ENCODE results near the gene MTREX.
A peak's percentile ranks its signal among the peaks of the same experiment; 100 is the strongest.

The MTREX gene

GRCh38 chr5:55418994-55419968 lies 111.5 kb downstream of the MTREX start:
- H3K27ac ChIP-seq: no peak overlapping the region
- DNase-seq (ENCODE audit: low read depth, low spot score): no peak

GRCh38 chr5:55421074-55421529 lies 113.3 kb downstream of the MTREX start:
- H3K27ac ChIP-seq: peak overlapping the region; percentile 12
- no peak for DNase-seq (ENCODE audit: low read depth, low spot score)

DNA sequence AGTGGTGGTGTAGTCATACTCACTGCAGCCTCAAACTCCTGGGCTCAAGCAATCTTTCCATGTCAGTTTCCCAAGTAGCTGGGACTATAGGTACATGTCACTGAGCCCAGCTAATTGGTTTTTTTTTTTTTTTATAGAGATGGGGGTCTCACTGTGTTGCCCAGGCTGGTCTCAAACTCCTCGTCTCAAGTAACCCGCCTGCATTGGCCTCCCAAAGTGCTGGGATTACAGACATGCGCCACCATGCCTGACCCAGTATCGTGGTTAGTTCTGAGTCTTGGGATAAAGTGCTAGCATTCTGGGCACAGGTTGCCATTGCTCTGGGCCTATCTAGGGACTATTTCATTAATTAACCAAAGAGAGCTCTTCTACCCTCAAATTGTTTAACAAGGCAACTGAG lies 118.7 kb downstream of the MTREX start:
- no peak for DNase-seq (ENCODE audit: low read depth, low spot score)
- H3K27ac ChIP-seq: no peak overlapping the region

DNA sequence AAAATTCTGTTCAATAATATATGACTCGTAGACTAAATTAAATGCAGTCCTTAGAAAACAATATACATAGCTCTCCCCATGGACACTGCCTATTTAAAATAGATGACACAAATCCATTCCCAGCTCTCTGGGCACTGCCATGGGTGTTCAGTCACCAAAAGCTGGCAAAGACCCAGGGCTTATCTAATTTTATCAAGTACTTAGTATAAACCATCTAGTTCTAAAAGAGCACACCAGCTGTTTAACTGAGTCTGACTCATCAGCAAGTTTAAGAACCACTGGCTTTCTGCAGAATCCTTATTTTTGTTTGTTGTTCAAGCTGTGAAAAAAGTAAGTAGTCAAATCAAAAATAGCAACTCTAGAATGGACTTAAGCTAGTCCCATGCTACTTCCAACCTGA lies 119.4 kb downstream of the MTREX start:
- no peak for DNase-seq (ENCODE audit: low read depth, low spot score)
- no peak overlapping the region for H3K27ac ChIP-seq

DNA sequence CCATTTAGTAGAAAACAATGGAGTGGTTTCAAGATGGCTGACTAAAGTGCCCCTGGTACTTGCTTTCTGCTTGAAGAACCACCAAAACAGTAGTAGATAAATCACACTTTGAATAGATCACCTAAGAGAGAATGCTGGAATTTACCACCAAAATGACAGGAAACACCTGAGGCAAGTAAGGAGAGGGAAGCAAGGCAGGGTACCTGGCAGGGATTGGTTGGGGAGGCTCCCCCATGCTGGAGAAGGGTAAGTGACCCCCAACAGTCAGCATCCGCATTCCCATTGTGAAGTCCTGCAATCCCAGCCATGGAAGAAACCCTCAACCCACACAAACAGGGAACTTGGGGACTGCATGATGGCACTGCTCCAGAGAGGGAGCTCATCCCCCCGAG lies 121.4 kb downstream of the MTREX start:
- no peak for DNase-seq (ENCODE audit: low read depth, low spot score)
- no peak overlapping the region for H3K27ac ChIP-seq

DNA sequence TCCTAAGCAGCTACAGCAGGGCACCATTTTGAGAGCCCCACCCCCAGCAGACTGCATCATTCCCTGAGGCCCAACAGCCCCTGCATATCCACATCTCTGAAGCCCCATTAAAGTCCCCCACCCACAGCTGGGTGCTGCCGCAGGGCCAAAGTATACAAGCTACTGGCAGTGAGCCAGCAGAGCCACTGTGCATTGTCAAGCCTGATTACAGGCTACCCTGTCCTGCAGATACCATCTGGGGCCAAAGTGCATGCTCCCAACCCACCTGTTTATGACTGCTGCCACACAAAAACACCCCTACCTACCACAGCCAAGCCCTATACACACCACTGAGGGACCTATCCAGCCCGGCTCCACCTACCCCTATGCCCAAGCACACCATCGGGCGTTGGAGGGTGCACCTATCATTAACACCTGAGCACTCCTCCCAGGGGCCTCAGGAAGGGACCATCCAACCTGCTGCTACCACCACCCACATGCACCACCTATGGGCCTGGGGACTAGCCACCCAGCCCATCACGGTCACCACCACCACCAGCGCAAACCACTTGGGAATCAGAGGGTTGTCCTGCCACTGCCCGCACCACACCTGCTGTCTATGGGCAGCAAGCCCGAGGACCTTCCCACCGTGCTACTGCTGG lies 121.9 kb downstream of the MTREX start:
- no peak for DNase-seq (ENCODE audit: low read depth, low spot score)
- no peak overlapping the region for H3K27ac ChIP-seq

- DNase-seq (ENCODE audit: low read depth, low spot score): no peak
- H3K27ac ChIP-seq: no peak overlapping the region
Observed at GRCh38 chr5:55432549-55432948, 124.8 kb downstream of the MTREX start.

DNA sequence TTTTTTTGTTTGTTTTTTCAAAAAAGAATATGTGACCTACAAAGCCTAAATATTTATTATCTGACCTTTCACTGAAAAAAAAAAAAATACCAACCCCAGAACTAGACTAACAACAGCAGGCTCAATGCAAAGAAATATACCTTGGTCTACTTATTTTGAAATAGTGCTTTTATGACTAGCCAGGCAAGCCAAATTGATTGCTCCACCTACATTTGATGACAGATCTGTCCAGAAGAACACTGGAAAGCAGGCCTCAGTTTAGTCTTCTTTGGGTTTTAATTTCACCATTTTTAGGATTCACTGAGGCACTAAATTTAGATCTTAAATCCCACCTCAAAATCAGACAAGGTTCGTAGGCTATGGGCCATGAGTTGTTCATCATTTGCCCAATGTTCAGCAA lies 129.7 kb downstream of the MTREX start:
- peak overlapping the region; percentile 54 for H3K27ac ChIP-seq

GRCh38 chr5:55437859-55438206 lies 130.0 kb downstream of the MTREX start:
- H3K27ac ChIP-seq: peak overlapping the region; percentile 54

More for the DNA sequence above, 129.7 kb downstream of the MTREX start:
- no peak for DNase-seq (ENCODE audit: low read depth, low spot score)

GRCh38 chr5:55438998-55439397 lies 131.2 kb downstream of the MTREX start:
- no peak for DNase-seq (ENCODE audit: low read depth, low spot score)
- H3K27ac ChIP-seq: peak overlapping the region; percentile 54

More at GRCh38 chr5:55437859-55438206, 130.0 kb downstream of the MTREX start:
- no peak for DNase-seq (ENCODE audit: low read depth, low spot score)

DNA sequence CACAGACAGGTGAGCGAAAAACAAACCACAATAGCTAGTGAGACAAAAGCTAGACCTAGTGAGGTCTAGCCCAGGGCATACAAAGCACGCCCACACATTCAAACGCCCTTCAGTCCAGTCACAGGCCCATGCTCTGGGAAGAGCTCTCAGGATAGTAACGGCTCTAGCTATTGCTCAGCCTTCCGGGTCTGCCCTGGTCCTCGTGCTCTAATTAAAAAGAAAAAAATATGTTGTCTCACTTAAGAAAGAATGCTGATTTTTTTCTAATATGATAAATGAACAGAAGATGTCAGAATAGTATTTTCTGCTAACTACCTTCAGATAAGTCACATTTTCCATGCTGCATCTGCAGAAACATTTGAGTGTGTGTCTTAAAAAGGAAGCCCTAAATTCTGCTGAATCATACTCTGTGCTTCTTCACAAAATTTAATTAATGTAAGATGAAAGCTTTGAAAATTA lies 132.4 kb downstream of the MTREX start:
- H3K27ac ChIP-seq: no peak overlapping the region
- DNase-seq (ENCODE audit: low read depth, low spot score): no peak

DNA sequence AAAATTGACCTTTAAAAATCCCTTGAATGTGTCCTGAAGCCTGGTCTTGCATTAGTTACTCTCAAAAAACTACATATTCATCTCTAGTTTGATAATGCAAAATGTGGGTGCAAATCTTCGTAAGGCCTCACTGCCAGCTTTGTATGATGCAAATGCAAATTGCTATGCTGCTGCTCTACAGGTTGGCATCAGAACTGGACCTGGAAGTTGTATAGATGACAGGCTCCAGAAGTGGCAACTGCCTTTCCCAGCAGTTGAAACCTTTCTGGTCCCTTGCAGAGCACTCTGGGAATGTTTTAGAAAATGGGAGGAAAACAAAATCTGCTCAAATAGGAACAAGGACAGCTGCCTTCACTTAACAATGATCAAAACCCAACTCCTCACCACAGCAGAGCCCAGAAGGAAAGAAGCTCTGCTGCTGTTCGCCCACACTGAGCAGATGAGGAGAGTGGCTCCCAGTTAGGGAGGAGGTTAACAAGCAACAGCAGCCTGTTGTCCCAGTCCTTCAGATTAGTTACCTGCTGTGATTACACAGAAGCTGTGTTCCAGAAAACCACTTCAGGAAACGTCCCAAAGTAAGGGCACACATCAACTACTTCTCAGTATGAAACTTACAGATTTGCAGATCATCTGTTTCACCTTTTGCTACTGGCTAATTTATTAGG lies 133.4 kb downstream of the MTREX start:
- H3K27ac ChIP-seq: no peak overlapping the region

GRCh38 chr5:55441954-55442353 lies 134.2 kb downstream of the MTREX start:
- DNase-seq (ENCODE audit: low read depth, low spot score): no peak
- no peak overlapping the region for H3K27ac ChIP-seq

More for the DNA sequence above, 133.4 kb downstream of the MTREX start:
- no peak for DNase-seq (ENCODE audit: low read depth, low spot score)

- H3K27ac ChIP-seq: no peak overlapping the region
- DNase-seq (ENCODE audit: low read depth, low spot score): no peak
Observed at GRCh38 chr5:55445791-55446190, 138.0 kb downstream of the MTREX start.

- H3K27ac ChIP-seq: no peak overlapping the region
- DNase-seq (ENCODE audit: low read depth, low spot score): no peak
Observed at GRCh38 chr5:55446640-55447351, 139.0 kb downstream of the MTREX start.

DNA sequence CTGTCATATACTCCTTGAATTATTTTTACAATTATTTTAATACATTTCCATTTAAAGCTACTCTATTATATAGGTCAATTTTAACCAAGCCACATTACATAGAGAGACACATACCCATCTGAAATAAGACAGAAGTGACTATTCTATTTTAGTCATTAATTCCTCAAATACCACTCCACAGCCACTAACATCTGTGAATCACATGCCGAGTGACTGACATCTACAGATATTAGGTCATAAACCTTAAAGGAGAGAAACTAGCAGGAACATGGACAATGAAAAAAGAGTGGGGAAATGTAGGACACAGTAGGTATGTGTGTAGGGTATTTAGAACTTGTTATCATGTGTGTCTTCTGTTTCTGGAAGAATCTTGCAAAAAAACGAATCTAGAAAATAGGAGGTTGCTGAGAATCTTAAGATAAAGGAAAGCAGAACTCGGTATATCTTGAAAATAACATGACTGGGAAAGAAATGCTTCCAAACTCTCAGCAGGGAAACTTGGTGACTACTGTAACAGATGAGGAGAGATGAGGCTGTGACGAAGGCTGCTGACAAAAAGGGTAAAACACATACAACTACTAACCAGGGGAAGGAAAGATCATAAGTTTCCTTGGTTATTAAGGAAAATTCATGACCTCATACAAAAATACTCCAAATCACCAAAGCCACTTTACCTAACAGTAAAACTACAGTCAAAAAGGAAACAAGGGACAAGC lies 142.4 kb downstream of the MTREX start:
- no peak overlapping the region for H3K27ac ChIP-seq
- DNase-seq (ENCODE audit: low read depth, low spot score): no peak

GRCh38 chr5:55451976-55452375 lies 144.2 kb downstream of the MTREX start:
- no peak for DNase-seq (ENCODE audit: low read depth, low spot score)
- no peak overlapping the region for H3K27ac ChIP-seq

DNA sequence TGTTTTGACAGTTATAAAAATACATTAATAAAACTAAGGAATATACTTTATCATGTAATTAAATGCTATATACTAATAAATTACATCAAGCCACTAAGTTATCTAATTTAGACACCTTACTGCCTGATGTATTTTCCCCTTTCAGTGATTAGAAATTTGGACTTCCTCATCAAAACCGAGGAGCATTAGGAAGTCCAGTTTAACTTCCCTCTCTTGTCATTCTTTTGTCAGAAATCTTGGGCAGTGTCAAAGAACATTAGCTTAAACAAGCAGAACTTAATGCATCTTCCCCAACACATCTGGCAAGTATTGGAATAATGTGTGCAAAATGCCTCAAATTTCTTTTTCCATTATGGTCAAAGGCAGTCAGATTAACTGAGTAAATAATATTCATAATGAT lies 145.4 kb downstream of the MTREX start:
- DNase-seq (ENCODE audit: low read depth, low spot score): no peak
- no peak overlapping the region for H3K27ac ChIP-seq

GRCh38 chr5:55454282-55454681 lies 146.5 kb downstream of the MTREX start:
- DNase-seq (ENCODE audit: low read depth, low spot score): no peak
- no peak overlapping the region for H3K27ac ChIP-seq
